EL (cell line): ENCODE results near the gene NABP1.

Experiments
- DNase-seq: peaks from one replicate; pipeline ENCODE4 v3.0.0-alpha.2; 2016

NABP1 gene

GRCh38 chr2:191686066-191686465 lies 8.1 kb downstream of the NABP1 start:
- peak; percentile 45 for DNase-seq

DNA sequence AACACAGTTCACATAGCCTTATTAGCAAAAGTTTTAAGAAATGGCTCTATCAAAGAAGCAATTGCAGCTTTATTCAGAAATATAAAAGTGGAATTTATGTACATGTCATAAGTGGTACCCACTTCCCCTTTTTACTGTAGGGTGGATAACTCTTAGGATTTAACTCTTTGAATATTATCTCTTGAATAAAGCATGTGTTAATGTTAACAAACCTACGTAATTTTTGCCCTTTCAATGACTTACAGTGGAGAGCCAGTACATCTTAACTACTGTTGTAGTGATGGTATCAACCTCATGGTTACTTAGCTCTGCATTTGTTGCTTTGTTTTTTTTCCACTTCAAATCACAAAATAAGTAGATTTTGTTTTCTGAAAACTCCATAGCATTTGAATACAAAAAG lies 8.8 kb downstream of the NABP1 start:
- DNase-seq, result no peak

GRCh38 chr2:191687867-191688266 lies 9.9 kb downstream of the NABP1 start:
- DNase-seq, result no peak

- DNase-seq, result peak; percentile 88
Measured at GRCh38 chr2:191688934-191689695, 11.2 kb downstream of the NABP1 start.

- DNase-seq, result no peak
Measured at GRCh38 chr2:191690327-191690726, 12.4 kb downstream of the NABP1 start.

- peak; percentile 79 for DNase-seq
Measured at GRCh38 chr2:191691016-191691735, 13.2 kb downstream of the NABP1 start.

- DNase-seq, result no peak
Measured at GRCh38 chr2:191691898-191692297, 14.0 kb downstream of the NABP1 start.

GRCh38 chr2:191692502-191693115 lies 14.7 kb downstream of the NABP1 start:
- no peak for DNase-seq

DNA sequence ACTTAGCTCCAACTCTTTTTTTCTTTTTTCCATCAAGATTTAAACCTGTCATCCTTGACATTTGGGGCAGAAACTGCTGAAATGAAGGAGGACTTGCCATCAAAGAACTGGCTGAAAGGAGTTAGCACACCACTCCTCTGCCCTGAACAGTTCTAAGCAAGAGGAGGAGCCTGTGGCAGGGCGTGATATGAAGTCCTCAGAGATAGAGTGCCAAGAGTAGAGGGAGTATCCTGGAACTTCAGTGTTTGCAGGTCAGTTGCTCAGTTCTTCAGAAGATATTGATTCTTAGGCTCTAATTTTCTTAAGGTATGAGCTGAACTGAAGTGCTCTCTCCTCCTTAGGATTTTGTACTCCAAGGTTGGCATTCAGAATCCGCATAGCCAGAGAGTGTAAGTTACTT lies 15.2 kb downstream of the NABP1 start:
- no peak for DNase-seq

DNA sequence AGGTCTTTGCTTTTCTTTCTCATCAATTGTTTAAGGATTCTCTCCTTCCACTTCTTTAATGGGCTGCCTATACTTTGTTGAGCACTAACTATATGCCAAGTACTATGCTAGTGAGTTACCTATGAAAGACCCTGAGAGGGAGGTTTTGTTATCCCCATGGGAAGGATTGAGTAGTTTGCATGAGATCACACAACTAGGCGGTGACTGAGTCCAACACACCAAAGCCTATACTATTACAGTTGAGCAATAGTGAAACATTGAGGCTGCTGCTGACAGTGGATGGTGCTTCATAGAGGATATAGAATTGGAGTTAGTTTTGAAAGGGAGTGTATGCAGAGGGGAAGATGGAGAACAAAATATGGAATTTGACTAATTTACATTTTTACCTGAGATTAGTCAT lies 15.8 kb downstream of the NABP1 start:
- DNase-seq, result no peak

DNA sequence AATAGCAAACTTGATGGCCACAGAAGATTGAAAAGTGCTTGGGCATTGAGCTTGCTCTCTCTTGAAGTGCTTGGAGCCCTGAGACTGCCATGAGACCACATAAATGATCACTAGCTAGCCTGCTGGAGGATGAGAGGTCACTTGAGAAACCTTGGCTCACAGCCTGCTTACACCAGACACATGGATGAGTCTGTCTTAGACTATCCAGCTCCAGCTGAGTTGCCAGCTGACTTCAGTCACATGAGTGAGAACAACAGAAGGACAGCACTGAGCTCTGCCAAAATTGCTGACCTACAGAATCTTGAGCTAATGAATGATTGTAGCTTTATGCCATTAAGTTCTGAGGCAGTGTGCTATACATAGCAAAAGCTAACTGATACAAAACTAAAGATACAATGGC lies 18.1 kb downstream of the NABP1 start:
- peak; percentile 86 for DNase-seq

- no peak for DNase-seq
Measured at GRCh38 chr2:191696966-191697365, 19.0 kb downstream of the NABP1 start.

- no peak for DNase-seq
Measured at GRCh38 chr2:191697870-191698269, 19.9 kb downstream of the NABP1 start.

GRCh38 chr2:191699341-191699945 lies 21.5 kb downstream of the NABP1 start:
- no peak for DNase-seq

- DNase-seq, result no peak
Measured at GRCh38 chr2:191701029-191701428, 23.1 kb downstream of the NABP1 start.

GRCh38 chr2:191701696-191702095 lies 23.8 kb downstream of the NABP1 start:
- DNase-seq, result no peak

GRCh38 chr2:191703079-191703725 lies 25.3 kb downstream of the NABP1 start:
- DNase-seq, result no peak

DNA sequence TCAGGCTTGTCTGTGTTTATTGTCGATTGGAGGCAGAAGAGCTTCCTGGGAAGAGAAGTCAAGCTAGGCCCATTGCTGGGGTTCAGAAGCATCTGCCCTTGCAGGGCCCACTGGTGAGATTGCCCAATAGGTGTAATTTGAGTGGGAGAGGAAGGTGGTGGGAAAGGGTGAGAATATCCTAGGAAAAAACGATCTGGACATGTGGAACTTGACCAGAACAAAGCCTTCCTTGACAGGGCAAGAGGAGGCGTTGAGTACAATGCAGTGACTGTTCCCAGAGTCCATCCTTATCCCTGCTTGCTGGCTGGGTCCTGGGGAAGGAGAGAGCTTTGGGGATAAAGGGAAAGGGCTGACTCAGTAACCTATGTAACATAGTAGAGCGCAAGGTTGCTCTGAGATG lies 27.1 kb downstream of the NABP1 start:
- no peak for DNase-seq

DNA sequence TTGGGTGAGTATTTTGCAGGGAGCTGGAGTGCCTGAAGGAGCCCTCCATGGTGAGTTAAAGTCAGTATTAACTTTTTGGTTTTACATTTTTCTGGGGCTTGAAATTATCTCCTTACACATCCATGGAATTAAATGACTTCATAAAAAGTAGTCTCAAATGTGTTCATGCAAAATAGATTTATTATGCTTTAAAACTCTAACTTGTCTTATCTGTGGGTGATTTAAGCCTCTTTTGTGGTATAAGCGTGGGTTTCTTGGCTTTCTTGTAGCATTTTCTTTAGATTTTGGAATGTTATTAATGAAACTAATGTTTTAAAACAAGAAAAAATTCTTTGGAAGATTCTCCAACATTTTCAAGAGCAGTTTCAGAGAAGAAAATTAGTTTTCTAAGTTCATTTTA lies 27.8 kb downstream of the NABP1 start:
- no peak for DNase-seq

DNA sequence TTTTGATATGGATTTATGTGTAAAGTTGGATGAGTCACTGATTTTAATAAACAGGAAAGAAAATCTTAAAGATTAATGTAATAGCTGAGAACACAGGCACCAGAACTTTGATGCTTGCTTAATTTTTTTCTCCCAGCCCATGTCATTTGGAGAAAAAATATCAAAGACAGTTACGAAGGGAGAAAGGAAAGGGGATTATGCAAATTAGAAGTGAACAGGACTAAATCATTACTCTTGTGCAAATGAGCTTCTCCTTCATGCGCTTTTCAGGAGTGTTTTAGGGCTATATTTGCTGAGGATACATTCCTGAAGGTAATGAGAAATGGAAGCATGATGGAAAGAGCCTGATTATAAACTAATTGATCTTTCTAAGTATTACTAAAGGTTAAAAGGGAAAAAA lies 28.9 kb downstream of the NABP1 start:
- no peak for DNase-seq

GRCh38 chr2:191707542-191707941 lies 29.6 kb downstream of the NABP1 start:
- DNase-seq, result no peak

DNA sequence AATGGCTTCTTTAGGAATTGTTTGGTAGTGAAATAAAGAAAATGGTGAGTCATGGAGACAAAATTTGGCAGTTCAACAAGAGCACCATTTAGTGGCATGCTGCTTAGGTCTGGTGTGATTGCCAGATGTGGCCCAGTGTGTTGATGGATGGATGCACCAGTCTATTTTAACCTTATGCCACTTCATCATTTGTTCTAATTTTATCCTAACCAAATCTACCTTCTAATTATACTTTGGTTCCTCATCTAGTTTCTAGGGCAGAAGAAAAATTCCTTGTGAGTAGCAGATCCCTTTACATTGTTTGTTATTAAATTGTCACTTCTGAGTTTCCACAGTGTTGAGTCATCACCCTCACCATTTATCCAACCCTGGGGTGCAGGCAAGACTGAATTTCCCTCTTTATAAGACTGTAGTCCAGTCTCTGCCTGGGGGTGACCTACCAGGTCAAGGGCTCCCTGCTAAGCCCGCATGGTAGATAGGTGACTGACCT lies 32.5 kb downstream of the NABP1 start:
- peak; percentile 80 for DNase-seq

- no peak for DNase-seq
Measured at GRCh38 chr2:191711621-191712020, 33.7 kb downstream of the NABP1 start.
